DMS153 (cell line): ENCODE results near the gene TEX28.
"Not testable (repeated sequence)": the region's sequence is repeated elsewhere in the genome, so short reads cannot be mapped to it uniquely, and the experiment has no call there.

Source experiments
- DNase-seq: peaks from one replicate; lab custom pipeline; 2025; lab: John Stamatoyannopoulos, UW

TEX28 gene

DNA sequence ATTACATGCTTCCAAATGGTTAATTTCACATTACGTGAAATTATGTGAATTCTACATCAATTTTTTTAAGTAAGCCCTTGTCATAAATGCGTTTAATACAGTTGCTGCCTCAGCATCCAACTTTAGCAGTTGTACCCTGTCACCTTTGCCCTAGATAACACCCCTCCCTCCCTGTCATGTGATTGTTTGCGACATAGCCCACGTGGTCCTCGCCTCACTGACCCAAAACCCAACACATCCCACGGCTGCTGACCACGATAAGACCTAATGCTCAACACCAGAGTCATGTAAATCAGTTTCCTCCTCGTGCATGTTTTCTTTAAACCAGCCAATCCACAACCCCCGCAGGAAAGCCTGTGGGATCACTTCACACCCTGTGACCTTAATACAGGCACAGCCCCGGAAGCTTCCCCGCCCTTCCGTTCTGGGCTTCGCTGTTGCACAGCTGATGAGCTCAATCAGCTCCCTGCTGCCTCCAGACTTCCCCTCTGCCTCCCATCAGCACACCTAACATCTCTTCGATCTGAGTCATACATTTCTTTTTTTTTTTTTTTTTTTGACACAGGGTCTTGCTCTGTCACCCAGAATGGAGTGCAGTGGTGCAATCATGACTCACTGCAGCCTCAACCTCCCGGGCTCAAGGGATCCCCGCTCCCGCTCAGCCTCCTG lies 47.4 kb downstream of the TEX28 start:
- DNase-seq: not testable (repeated sequence)

DNA sequence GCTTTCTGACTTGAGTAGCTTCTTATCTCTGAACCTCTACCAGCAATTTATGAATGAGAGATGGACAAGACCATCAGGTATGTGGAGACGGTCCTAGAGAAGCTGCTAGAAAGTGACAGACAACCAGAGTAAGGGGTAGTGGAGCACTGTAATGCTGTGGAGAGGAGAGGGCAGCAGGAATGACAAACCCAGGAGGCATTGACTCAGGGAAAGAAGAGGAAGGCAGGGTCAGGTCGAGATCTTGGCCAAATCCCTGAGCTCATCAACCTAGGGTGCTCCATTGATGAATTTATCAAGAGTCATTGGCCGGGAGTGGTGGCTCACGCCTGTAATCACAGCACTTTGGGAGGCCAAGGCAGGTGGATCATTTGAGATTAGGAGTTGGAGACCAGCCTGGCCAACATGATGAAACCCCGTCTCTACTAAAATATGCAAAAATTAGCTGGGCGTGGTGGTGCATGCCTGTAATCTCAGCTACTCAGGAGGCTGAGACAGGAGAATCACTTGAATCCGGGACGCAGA lies 54.9 kb downstream of the TEX28 start:
- not testable (repeated sequence) for DNase-seq

DNA sequence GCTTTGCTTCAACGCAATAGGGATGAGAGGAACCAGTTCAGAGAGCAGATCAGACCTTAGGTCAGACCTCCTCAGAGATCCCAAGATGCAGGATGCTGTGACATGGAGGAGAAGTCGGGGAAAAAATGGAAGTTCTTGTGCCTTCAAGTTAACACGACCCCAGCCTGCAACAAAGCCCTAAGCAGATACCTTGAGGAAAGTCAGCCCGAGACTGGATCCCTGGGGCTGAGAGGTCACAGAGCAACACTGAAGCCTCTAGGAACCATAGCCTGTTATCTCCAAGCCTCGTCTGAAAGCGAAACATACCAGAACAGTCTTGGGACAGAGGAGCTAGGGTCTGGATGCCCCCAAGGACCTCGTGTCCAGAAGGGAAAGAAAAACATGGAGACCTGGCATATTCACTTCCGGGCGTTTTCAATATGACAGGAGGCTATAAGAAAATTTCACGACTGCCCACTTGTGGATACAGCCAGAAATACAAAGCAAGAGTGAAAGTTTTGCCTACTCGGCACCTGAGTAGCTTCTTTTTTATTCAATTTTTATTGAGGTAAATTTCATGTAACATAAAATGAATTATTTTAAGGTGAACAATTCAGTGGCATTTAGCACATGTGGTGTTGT lies 55.9 kb downstream of the TEX28 start:
- not testable (repeated sequence) for DNase-seq

DNA sequence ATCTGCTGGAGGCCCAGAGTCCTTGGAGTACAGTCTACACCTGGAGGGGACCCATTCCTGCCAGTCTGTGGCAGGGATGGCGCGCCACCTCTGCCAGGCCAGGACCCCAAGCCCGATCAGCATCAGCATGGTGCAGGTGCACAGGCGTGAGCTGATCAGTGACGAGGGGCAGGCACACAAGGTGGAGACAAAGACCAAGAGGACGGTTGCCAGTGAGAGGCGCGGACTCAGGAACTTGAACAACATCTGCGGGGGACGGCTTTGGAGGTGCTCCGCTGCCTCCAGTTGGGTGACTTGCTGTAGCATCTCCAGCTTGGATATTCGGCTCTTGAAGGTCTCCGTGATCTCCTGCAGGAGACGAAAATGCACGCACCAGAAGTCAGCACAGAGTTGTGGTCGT lies 61.3 kb downstream of the TEX28 start:
- not testable (repeated sequence) for DNase-seq

DNA sequence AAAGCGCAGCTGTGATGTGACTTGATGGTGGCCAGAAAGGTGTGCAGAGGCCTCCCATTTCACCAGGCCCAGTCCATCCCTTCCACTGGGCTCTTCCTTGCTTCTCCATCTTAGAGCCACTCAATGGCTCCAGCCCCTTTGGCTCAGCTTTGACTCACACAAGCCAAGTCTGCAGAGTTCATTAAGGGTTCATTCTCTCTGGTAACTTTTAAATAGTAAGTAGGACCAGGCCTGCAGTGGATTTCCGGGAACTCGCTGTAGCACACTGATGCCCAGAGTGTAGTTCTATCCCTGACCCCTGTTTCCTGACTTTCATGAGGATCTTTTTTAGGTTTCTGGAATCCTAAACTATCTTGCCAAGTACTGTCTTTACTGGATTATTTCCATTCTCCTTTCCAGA lies 63.5 kb downstream of the TEX28 start:
- not testable (repeated sequence) for DNase-seq

DNA sequence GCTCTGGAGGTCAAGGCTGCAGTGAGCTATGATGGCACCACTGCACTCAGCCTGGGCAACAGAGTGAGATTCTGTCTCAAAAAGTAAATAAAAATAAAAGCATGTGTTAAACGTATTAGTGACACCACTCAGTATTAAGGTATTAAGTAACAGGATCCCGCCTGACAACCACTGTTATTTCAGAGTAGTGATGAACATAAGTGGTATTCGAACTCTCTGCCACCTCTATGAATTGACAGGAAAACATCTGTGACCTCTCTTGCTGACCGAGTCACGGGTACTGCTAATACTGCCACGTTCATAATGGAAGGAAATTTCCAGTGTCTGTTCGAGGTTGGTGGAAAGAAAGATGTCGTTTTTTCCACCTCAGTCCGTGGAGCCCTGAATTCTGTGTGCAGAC lies 68.2 kb downstream of the TEX28 start:
- DNase-seq: not testable (repeated sequence)

DNA sequence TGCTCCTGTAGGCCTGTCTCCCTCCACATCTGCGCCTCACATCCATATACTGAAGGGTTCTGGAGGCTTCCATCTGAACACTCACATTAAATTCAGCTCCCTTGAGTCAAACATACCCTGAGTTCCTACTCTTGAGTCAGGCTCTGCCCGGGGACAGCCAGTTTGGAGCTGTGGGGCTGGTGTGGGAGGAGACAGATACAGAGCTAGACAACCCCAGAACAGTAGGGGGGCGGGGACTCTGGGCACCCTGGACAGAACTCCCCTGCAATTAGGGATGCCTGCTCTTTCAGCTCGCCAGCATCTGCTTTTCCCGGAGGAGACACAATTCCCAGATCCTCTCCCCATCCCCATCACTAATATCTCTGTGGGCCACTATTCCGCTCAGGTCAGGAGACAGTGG lies 69.6 kb downstream of the TEX28 start:
- DNase-seq: not testable (repeated sequence)
